Thoracic aorta (tissue), 2 donors: Measurements from ENCODE around the gene NREP. TPM values are rescaled to one million over a fixed set of nuclear protein-coding genes. Genes with fewer than 3 reads are reported as not detected.

Source experiments
- ATAC-seq: fragments of 150-250 bp; one replicate; pipeline ENCODE4 v1.8.0; 2017; ENCODE audit warnings: low read depth; ENCODE audit not compliant: insufficient number of reproducible peaks, low FRiP score
- DNase-seq: peaks from one replicate; pipeline ENCODE4 v3.0.0-alpha.2; 2020; ENCODE audit warnings: low spot score
- H3K27ac ChIP-seq, 2 donors: fragments of 200-600 bp; sonication (generic); 1 replicate in 1 of 2; 2 replicates in 1 of 2; pipeline ENCODE4 v1.5.1; 2016; ENCODE audit warnings: mild to moderate bottlenecking in 2 of 2, moderate library complexity in 2 of 2
- H3K27me3 ChIP-seq: fragments of 200-600 bp; sonication (generic); replicated peaks from 2 replicates; pipeline ENCODE4 v1.6.0; 2016; ENCODE audit warnings: mild to moderate bottlenecking; ENCODE audit not compliant: insufficient read depth
- H3K36me3 ChIP-seq: fragments of 200-600 bp; sonication (generic); one replicate; pipeline ENCODE4 v1.5.1; 2016
- H3K4me1 ChIP-seq, 2 donors: fragments of 200-600 bp; sonication (generic); 1 replicate in 1 of 2; 2 replicates in 1 of 2; pipeline versions ENCODE4 v1.5.1 to v1.6.0; 2016; ENCODE audit warnings: low read depth in 2 of 2, mild to moderate bottlenecking in 1 of 2; ENCODE audit not compliant: control insufficient read depth in 1 of 2
- H3K4me3 ChIP-seq: fragments of 200-600 bp; sonication (generic); 2 replicates; pipeline ENCODE4 v1.5.1; 2016; ENCODE audit warnings: mild to moderate bottlenecking
- H3K9me3 ChIP-seq: fragments of 200-600 bp; sonication (generic); 2 replicates; pipeline ENCODE4 v1.5.1; 2016
- total RNA-seq, 2 donors: library from RNA; depleted of rRNA; stranded (reverse); fragments of >200 nt; gene quantifications; one replicate each; pipeline versions ENCODE4 v1.1.0 to v1.2.3, GENCODE V29; 2016
- TF ChIP-seq, protein P1 (sequence below): fragments of 200-600 bp; sonication (generic); IDR thresholded peaks from one replicate; pipeline ENCODE4 v1.5.1; 2019; ENCODE audit warnings: antibody characterized with exemption

NREP gene
- total RNA-seq, 2 donors from 2014 or later, result 15.3 to 18.0 TPM

DNA sequence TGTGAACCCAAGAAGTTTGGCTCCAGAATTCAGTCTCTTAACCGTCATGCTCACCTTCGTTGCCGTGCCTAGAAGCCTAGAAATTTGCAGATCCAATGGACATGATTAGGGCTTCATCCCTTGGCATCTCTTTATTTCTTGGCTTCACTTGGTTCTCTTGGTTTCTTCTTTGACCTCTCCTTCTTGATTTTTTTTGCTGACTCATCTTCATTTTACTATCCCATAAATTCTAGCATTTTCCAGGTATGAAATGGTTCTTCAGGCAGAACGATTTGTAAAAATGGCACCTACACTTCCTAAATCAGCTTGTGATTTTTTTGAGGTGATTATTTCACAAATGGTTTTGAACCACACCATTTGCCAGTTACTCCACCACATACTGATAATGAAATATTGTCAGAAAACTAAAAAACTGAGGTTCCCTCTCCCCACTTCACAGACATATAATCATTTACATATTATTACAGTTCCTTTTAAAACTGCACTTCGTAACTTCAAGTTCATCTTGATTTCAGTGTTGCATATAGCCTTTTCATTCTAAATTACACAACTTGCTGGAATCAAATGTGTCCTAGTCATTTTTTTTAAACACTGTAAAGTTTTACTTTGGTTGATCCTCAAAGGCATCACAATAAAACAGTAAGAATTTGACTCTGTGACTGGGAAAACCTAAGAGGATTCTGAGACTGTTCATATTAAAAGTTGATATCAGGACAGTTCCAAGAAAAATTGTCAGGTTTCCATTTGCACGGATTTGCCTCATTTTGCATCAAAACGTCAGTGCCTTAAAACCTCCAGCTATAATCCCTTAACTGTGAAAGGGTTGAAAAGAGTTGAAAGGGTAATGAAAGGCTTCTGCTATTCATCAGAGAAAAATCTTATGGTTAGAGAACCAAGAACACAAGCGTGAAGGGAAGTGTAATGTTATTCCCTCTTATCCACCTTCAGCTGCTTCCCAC, 8.9 kb upstream of the NREP start:
- Histone ChIP-seq H3K4me3 (no peak overlapping the region), H3K9me3 (no peaks in the 10 kb centered on the region), H3K36me3 (no peaks in the 10 kb centered on the region), H3K4me1 (no peaks in the 10 kb centered on the region), H3K27ac (no peak overlapping the region), H3K27me3 (no peaks in the 10 kb centered on the region)
- TF ChIP-seq, protein P1, sequence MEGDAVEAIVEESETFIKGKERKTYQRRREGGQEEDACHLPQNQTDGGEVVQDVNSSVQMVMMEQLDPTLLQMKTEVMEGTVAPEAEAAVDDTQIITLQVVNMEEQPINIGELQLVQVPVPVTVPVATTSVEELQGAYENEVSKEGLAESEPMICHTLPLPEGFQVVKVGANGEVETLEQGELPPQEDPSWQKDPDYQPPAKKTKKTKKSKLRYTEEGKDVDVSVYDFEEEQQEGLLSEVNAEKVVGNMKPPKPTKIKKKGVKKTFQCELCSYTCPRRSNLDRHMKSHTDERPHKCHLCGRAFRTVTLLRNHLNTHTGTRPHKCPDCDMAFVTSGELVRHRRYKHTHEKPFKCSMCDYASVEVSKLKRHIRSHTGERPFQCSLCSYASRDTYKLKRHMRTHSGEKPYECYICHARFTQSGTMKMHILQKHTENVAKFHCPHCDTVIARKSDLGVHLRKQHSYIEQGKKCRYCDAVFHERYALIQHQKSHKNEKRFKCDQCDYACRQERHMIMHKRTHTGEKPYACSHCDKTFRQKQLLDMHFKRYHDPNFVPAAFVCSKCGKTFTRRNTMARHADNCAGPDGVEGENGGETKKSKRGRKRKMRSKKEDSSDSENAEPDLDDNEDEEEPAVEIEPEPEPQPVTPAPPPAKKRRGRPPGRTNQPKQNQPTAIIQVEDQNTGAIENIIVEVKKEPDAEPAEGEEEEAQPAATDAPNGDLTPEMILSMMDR, result no peak
- DNase-seq (no peak), ATAC-seq (no peak)

DNA sequence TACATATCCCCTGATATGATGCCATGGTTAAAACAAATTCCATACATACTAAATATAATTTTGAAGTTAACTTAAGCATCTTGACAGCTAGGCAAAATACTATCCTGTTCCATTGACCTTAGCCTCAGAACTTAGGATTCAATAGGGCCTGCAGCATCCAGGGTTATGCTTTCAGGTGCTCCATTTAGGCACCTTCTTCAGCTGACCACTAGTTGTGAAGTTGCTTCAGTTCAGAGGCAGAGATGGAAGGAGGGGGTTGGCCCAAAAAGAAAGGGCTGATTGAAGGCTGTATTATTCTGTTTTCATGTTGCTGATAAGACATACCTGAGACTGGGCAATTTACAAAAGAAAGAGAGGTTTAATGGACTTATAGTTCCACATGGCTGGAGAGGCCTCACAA, 7.0 kb upstream of the NREP start:
- H3K4me3 ChIP-seq, result no peak overlapping the region
- ATAC-seq, result no peak
- DNase-seq, result no peak
- H3K27ac ChIP-seq, result no peak overlapping the region
- H3K27me3 ChIP-seq, result no peaks in the 10 kb centered on the region
- no peaks in the 10 kb centered on the region for H3K9me3 ChIP-seq
- H3K4me1 ChIP-seq, result no peaks in the 10 kb centered on the region
- no peaks in the 10 kb centered on the region for H3K36me3 ChIP-seq
- TF ChIP-seq, protein P1, result no peak

DNA sequence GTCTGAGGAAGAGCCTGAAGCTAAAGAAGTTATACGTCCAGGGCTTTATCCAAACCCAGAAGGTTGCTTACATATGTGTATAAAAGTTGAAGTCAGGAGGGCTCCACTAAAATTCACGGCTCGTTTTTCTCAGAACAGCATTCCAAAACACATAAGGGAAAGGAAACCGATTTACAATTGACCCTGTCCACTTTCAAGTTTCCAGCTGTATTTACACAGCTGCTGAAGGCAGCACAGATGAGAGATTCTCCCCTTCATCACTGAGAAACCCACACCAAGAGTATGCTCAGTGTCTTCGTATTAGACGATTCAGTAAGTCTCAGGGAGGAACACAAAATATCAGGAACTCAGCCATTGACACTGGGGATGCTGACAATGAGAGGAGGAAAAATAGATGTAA, 5.9 kb upstream of the NREP start:
- H3K4me3 ChIP-seq, result no peak overlapping the region
- DNase-seq (no peak), ATAC-seq (no peak)
- no peaks in the 10 kb centered on the region for H3K36me3 ChIP-seq
- TF ChIP-seq, protein P1, result no peak
- H3K9me3 ChIP-seq, result no peaks in the 10 kb centered on the region
- no peak overlapping the region for H3K27ac ChIP-seq
- no peaks in the 10 kb centered on the region for H3K4me1 ChIP-seq
- no peaks in the 10 kb centered on the region for H3K27me3 ChIP-seq

DNA sequence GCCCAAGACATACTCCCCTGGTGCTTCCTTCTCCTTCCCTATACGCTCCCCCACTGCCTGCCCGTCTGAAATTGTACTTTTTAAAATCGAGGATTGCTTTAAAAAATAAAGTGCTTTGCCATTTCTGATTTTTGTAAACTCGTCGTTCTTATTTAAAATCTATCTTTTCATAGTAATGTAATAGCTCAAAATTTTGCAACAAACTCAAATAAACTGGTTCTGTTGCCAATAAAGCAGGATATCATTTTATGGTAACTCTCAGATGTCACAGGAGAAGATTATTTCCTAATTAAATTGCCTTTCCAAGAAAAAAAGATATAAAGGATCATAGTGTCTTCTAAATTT, 1.3 kb upstream of the NREP start:
- Histone ChIP-seq H3K36me3 (no peaks in the 10 kb centered on the region), H3K27me3 (no peaks in the 10 kb centered on the region), H3K4me3 (peak overlapping the region; percentile 77), H3K27ac (peak overlapping the region; percentile 48 to 81), H3K9me3 (no peaks in the 10 kb centered on the region), H3K4me1 (peaks cover 17 to 24% of the 10 kb centered on the region in 2 donors)
- ATAC-seq, result no peak
- TF ChIP-seq, protein P1, result no peak
- DNase-seq, result no peak

DNA sequence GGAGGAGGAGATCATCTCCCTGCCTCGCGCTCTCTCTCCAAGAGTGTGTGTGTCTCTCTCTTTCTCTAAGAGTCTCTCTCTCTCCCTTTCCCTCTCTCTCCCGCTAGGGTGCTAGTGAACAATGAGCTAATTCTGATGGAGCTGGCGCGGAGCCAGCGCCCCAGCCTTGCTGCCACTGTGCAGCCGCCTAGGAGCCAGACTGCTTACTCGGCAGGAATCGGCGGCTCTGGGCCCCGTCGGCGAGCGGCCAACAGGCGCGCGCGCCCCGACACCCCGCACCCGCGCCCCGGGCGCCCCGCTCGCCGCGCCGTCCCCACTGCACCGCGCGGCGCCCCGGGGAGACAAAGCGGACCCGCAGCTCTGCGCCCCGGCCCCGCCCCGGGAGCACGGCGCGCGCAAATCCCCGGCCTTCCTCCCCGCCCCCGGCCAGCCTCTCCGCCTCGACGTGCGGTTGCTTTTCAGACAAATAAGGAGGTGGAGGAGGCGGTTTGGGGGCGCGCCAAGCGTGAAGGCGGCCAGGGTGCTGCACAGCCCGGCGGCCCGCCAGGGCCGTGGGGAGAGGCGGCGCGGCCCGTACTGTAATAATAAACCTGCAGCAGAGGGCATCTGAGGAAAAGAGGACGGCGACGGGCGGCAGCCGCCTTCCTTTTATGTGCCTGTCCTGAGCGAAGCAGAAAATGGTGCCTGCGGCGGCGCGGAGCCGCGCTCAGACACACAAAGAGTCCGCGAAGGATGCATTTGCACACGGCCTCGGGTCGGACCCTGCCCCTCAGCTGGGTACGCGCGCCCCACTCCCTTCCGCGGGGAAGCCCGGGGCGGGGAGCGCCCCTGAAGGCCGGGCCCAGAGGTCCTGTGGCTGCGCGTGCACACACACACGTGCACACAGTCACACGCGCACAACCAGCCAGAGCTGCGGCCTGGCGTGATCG, 625 bp upstream of the NREP start:
- DNase-seq, result peak; percentile 78
- Histone ChIP-seq H3K36me3 (no peaks in the 10 kb centered on the region), H3K9me3 (no peaks in the 10 kb centered on the region), H3K4me1 (peaks cover 17 to 24% of the 10 kb centered on the region in 2 donors), H3K4me3 (peak overlapping the region; percentile 77), H3K27me3 (no peaks in the 10 kb centered on the region), H3K27ac (peak overlapping the region; percentile 48 to 81)
- ATAC-seq, result peak; percentile 75
- TF ChIP-seq, protein P1, result peak; percentile 59
